ENCODE data around the gene RMC1.
A peak's percentile ranks its signal among the peaks of the same experiment; 100 is the strongest.
"Not testable (repeated sequence)": the region's sequence is repeated elsewhere in the genome, so short reads cannot be mapped to it uniquely, and the experiment has no call there.

Gene RMC1

GRCh38 chr18:23498877-23499276 is 4.4 kb upstream of the RMC1 start:
- DNase-seq, result peak; percentile 64

DNA sequence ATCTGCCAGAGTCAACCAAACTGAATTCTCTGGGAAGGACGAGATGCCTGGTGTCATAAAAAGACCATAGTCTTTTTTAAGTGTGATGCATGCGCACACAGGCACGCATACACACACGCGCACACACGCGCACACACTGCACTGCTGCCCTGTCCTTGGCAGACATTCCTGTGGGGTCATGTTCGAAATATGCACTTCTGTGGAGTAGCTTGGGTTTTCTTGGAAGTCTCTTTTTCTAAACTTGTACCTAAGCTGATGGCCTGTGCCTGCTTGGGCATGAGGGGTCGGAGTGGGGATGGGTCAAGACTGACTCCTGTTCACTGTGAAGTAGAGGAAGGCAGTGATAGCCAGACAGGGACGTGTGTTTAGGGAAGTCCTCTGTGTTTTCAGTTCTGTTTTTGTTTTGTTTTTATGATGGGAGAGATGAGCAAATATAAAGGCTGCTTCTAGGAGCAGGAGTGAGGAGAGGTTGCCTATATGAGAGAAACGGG is 4.0 kb upstream of the RMC1 start:
- DNase-seq, result no peak

DNA sequence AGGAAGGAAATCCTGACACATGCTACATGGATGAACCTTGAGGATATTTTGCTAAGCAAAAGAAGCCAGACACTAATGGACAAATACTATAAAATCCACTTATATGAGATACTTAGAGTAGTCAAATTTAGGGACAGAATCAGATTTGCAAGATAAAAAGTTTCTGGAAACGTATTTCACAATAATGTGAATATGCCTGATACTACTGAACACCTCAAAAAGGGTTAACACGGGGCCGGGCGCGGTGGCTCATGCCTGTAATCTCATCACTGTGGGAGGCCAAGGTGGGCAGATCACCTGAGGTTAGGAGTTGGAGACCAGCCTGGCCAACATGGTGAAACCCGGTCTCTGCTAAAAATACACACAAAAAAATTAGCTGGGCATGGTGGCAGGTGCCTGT is 1.7 kb upstream of the RMC1 start:
- no peak for DNase-seq

GRCh38 chr18:23502516-23503037 is 734 bp upstream of the RMC1 start:
- DNase-seq, result no peak

DNA sequence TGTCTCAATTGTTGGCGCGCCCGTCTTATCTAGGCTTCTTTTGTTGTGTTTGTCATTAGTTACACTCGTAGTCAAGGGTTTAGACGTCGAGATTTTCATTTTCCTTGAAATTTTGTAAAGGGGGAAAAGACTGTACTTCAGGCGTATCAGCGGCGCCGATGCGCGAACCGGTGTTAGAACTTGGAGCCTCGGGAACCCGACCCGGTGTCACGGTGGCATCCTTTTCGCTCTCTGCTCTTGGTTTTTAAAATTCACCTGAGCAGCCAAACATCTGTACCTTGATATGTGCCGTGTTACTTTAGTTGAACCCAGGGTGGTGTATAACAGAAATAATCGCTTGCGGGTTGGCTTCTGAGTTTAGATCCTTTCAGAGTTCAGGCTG is 643 bp downstream of the RMC1 start:
- no peak for DNase-seq

DNA sequence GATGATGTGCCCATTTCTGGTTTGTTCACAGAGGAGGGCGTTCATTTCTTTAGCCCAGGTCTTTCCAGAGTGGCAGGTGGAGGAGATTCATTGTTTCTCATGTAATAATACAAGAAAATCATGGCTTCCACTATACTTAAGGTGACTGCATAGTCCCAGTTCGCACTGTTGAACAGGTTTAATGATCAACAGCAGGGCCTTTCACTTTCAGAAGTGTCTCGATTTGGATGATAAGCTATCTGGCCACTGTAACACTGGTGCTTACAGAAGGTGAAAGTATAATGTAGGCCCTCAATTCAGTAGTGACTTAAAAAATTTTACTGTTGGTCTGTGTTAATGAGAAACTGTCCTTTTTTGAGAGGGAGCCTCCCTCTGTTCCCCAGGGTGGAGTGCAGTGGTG is 1.4 kb downstream of the RMC1 start:
- no peak for DNase-seq

DNA sequence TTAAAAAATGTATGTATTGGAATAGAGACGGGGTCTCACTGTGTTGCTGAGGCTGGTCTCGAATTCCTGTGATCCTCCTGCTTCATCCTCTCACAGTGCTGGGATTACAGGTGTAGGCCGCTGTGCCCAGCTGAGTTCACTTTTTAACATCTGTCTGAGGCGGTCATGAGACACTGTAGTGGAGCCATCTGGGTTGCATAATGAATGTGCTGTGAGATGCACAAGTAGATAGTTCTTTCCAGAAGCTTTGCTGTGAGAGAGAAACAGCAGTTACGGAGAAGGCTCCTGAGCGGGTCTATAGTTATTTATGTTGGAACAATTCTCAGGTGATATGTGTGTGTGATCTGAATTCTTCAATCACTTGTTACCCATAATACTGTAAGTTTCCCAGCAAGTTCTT is 3.1 kb downstream of the RMC1 start:
- DNase-seq, result no peak

DNA sequence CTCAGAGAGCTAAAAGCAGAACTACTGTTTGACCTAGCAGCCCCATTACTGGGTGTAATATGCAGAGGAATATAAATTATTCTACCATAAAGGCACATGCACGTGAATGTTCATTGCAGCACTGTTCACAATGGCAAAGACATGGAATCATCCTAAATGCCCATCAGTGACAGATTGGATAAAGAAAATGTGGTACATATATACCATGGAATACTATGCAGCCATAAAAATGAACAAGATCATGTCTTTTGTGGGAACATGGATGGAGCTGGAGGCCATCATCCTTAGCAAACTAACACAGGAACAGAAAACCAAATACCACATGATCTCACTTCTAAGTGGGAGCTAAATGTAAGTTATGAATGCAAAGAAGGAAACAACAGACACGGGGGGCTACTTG is 7.6 kb downstream of the RMC1 start:
- not testable (repeated sequence) for DNase-seq

DNA sequence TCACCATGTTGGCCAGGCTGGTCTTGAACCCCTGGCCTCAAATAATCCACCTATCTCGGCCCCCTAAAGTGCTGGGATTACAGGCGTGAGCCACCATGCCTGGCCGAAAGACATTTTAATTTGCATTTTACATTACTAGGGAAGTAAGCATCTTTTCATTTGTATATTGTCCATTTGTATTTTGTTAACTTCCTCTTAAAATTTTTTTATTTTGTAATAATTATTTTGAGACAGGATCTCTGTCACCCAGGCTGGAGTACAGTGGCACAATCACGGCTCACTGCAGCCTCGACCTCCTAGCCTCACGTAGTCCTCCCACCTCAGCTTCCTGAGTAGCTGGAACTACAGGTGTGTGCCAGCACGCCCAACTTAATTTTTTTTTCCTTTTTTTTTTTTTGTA is 8.9 kb downstream of the RMC1 start:
- DNase-seq, result not testable (repeated sequence)

DNA sequence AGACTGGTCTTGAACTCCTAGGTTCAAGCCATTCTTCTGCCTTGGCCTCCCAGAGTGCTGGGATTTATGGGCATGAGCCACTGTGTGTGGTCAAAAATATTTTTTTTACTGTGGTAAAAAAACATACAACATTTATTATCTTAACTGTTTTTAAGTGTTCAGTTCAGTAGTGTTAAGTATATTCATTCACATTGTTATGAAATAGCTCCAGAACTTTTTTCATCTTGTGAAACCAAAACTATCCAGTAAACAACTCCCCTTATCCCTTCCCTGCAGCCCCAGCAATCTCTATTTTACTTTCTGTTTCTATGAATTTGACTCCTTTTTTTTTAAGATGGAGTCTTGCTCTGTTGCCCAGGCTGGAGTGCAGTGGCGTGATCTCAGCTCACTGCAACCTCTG is 9.3 kb downstream of the RMC1 start:
- DNase-seq, result no peak

- peak; percentile 73 for DNase-seq
Observed at GRCh38 chr18:23515911-23516546, 12.7 kb downstream of the RMC1 start.

DNA sequence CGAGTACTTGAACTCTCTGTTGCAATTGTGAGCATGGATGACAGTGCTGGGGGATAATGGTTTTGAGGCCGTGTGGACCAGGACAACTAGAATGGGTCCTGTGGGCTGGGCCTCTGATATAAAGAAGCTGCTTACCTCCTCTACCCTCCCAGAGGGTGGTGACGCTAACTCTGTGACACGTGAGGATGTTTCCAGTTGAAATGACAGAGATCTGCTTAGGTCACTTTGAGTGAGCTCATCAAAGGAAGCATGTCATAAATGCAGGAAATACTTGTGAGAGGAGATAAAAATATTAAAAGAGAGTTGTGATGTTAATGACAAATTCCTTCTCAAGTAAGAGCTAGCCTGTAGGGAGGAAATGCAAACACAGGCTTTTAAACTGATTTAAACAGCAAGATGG is 16.4 kb downstream of the RMC1 start:
- no peak for DNase-seq

DNA sequence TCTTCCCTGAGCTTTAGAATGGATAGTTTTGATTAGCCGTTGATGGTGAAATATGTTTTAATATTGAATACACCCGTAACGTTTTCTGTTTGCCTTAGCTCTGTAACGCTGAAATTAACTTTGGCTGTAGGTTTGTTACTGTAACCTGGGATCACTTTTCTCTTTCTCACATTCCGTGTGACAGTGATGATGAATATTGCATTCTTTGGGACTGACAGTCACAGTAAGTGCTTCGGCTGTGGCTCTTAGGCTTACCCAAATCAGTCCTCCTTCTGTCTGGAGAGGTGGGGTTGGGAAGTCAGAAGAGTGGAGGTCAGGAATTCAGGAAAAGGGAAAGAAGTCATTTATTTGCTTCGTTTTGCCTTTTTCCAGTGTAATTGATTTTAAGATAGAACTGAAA is 18.0 kb downstream of the RMC1 start:
- no peak for DNase-seq

GRCh38 chr18:23521907-23522306 is 18.6 kb downstream of the RMC1 start:
- no peak for DNase-seq

GRCh38 chr18:23523429-23524212 is 20.3 kb downstream of the RMC1 start:
- no peak for DNase-seq

DNA sequence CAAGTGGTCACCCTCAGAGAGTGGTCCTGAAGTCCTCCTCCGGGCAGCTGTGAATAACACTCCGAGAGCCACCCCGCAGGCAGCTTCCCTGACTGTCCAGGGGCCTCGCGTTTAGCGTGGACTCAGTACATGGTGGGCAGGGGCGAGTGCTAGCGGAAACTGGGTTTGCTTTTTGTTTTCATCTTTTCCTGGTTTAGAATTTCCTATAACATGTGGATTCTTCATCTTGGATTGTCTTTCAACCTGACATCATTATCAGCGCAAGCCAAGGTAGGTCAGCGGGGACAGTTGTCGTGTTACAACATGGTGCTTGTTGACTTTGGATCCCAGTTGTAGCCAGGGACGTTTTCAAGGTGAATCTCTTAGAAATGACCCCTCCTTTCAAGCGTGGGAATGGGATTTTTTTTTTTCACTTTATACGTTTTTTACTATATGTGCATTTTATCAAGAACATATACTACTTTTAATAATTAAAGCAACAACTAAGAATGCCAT is 20.9 kb downstream of the RMC1 start:
- DNase-seq, result no peak

GRCh38 chr18:23526501-23527063 is 23.3 kb downstream of the RMC1 start:
- DNase-seq, result no peak

DNA sequence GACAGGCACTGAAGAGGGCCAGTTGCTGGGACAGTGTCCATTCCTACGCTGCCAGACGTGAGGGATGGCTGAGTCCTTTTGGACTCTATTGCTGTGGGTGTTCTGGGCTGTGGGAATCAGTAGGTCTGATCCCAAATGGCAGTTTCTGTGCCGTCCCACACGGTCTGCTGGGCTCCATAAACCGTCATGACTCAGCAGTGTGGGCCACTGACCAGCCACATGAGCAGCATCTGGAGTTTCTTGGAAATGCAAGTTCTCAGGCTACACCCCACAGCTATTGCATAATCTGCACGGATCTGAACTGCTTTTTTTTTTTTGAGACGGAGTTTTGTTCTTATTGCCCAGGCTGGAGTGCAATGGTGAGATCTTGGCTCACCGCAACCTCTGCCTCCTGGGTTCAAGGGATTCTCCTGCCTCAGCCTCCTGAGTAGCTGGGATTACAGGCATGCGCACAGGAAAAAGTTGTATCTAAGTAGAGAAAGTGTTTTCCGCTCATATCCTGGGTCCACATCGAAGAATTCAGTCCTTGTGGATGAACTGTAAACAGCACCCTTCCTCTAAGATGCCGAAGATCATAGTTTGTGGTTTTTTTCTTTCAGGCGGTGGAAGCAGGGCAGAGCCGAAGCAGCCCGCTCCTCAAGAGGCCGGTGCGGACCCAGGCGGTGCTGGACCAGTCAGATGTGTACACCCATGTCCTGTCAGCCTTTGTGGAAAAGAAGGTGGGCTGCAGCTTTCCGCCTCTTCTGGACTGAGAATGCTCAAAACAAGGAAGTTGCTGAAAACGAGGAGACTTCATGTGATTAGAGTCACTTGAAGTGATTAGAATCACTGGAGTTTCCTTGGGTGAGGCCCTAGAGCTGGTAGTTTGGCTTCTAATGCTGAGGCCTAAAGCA is 25.5 kb downstream of the RMC1 start:
- no peak for DNase-seq

DNA sequence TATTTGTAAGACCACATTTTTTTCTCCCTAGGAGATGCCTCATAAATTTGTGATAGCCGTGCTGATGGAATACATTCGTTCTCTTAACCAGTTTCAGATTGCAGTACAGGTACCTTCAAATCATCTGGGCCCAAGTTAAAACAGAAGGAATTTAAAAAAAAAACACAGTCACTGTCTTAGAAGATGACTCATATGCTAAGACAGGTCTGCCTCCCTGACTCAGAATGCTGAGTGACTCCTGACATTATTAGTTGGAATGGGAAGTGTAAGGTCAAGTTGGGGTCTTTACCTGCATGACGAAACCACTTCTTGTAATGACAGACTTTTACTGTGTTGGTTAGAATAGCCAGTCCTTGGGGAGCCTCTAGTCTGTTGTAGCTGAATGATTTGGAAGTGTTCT is 26.3 kb downstream of the RMC1 start:
- no peak for DNase-seq

GRCh38 chr18:23530195-23530594 is 26.9 kb downstream of the RMC1 start:
- no peak for DNase-seq

DNA sequence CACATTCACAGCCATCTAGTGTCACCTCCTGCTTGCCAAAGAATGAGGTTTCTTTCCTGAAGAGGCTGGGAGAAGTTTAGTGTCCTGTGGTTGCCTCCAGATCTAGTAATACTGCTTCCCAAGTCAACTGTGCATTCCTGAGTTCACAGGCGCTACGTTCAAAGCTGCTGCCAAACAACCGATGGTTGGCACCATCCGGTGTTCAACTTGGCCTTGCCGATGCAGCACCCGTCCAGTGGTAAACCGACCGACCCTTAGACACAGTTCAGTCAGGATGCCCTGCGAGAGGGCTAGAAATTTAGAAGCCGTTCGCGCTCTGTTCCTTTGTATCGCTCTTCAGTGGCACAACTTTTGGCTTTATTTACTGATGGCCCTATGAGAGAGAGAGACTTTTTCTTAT is 28.6 kb downstream of the RMC1 start:
- no peak for DNase-seq

DNA sequence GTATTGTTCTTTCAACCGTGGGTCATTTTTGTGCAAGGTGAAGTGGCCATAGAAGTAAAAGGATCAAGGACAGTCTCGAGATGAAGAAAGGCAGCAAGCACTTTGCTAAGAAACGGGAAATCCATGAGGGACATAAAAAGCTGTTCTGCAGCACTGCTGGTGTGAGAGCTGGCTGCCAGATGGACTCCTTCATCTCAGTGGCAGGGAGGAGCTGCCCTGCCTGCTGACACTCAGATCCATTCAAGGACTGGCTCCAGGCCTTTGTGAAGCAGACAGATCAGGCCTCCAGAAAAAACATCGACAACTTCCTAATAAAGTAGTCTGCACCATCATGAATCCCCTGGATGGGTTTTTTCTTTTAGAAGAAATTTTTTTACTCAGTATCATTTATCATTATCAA is 29.5 kb downstream of the RMC1 start:
- DNase-seq, result no peak

DNA sequence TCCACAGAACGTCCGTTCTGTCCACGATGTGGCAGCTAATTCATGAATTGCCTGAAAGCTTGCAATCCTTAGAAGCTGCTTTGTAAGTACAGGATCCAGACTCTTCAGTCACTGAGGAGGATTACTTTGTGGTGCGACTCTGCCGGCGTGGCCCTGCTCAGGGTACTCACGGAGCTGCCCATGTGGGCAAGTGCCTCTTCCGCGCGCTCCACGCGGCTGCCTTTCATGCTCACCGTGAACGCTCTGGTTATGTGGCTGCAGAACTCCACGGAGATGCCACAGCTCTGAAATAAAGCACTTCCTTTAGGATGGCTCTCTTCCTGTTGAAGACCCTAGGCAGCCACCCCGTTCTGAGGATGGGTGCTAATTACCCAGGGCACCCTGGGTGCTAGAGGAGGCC is 31.0 kb downstream of the RMC1 start:
- no peak for DNase-seq

Measured in activated CD4-positive, alpha-beta T cell treated with anti-CD3 and anti-CD28 coated beads, Interleukin-2, amount 50 U/mL, for 1 hour (primary cell).